ENCODE data around the gene EYA3.

EYA3 gene

GRCh38 chr1:27922272-27922671, 166.1 kb downstream of the EYA3 start:
- H3K4me1 ChIP-seq (ENCODE audit: insufficient read depth, low read length): no peaks in the 10 kb centered on the region
- no peaks in the 10 kb centered on the region for H3K9me3 ChIP-seq (ENCODE audit: low read length)
- no peaks in the 10 kb centered on the region for H3K36me3 ChIP-seq (ENCODE audit: insufficient read depth, low read length)
- H3K27ac ChIP-seq (ENCODE audit: low read depth, low read length): no peak overlapping the region
- H3K4me3 ChIP-seq (ENCODE audit: low read depth in 1 of 2, low read length in 2 of 2): no peak overlapping the region
- H3K9ac ChIP-seq (ENCODE audit: low read length): no peak overlapping the region
- H3K27me3 ChIP-seq (ENCODE audit: control insufficient read depth in 1 of 2, insufficient read depth in 2 of 2, low read length in 2 of 2): no peaks in the 10 kb centered on the region

All from muscle layer of colon (tissue), 2 donors.